Fibroblast of the aortic adventitia (primary cell): ENCODE data around the gene LRRK2. TPM values are rescaled to one million over a fixed set of nuclear protein-coding genes. Genes with fewer than 3 reads are reported as not detected.

Experiments
- DNase-seq: peaks from one replicate; pipeline ENCODE4 v3.0.0-alpha.2; 2010; ENCODE audit warnings: low read depth
- H3K4me3 ChIP-seq: 2 replicates; pipeline ENCODE4 v1.5.1; 2011; ENCODE audit warnings: low read depth, mild to moderate bottlenecking, control low read depth, low read length, moderate library complexity
- CTCF ChIP-seq: IDR thresholded peaks from 2 replicates; pipeline ENCODE4 v1.5.1; 2011; ENCODE audit warnings: mild to moderate bottlenecking, low read length, control low read depth, inconsistent platforms; ENCODE audit not compliant: insufficient read depth
- total RNA-seq: library from RNA; depleted of rRNA; stranded (reverse); fragments of >200 nt; gene quantifications from 2 replicates; pipeline ENCODE4 v1.2.3, GENCODE V29; 2012; ENCODE audit warnings: low replicate concordance

Gene LRRK2
- total RNA-seq, 1 donor = 22.1 TPM

- no peak for TF ChIP-seq CTCF
- no peak overlapping the region for H3K4me3 ChIP-seq
- DNase-seq = no peak
Observed at GRCh38 chr12:40281791-40282364, 57.1 kb downstream of the LRRK2 start.

GRCh38 chr12:40286583-40286982 is 61.8 kb downstream of the LRRK2 start:
- no peak for TF ChIP-seq CTCF
- no peak overlapping the region for H3K4me3 ChIP-seq
- peak; percentile 6 for DNase-seq

GRCh38 chr12:40287369-40287975 is 62.7 kb downstream of the LRRK2 start:
- H3K4me3 ChIP-seq = no peak overlapping the region
- no peak for TF ChIP-seq CTCF
- DNase-seq = no peak

GRCh38 chr12:40292788-40293429 is 68.1 kb downstream of the LRRK2 start:
- no peak for DNase-seq
- no peak overlapping the region for H3K4me3 ChIP-seq
- TF ChIP-seq CTCF = no peak

- no peak overlapping the region for H3K4me3 ChIP-seq
- no peak for TF ChIP-seq CTCF
- DNase-seq = no peak
Observed at GRCh38 chr12:40298341-40298740, 73.5 kb downstream of the LRRK2 start.

- peak; percentile 1 for DNase-seq
- no peak overlapping the region for H3K4me3 ChIP-seq
- TF ChIP-seq CTCF = no peak
Observed at GRCh38 chr12:40300490-40300889, 75.7 kb downstream of the LRRK2 start.

- no peak for TF ChIP-seq CTCF
- no peak for DNase-seq
- no peak overlapping the region for H3K4me3 ChIP-seq
Observed at GRCh38 chr12:40309001-40309400, 84.2 kb downstream of the LRRK2 start.
